D721Med (cell line): ENCODE measurements around the gene PDSS2.

Experiments used
- DNase-seq: peaks from one replicate; pipeline ENCODE4 v3.0.0; 2011; ENCODE audit warnings: low spot score; ENCODE audit not compliant: insufficient read length
- FAIRE-seq: peaks from 2 replicates; lab custom pipeline; 2011; peaks lifted over from hg19 to GRCh38; lab: Jason Lieb, UNC
- CTCF ChIP-seq: IDR thresholded peaks from 2 replicates; pipeline ENCODE4 v1.5.1; 2012; ENCODE audit warnings: mild to moderate bottlenecking, control low read depth; ENCODE audit not compliant: insufficient read depth; ENCODE audit errors: missing control alignments

The PDSS2 gene

DNA sequence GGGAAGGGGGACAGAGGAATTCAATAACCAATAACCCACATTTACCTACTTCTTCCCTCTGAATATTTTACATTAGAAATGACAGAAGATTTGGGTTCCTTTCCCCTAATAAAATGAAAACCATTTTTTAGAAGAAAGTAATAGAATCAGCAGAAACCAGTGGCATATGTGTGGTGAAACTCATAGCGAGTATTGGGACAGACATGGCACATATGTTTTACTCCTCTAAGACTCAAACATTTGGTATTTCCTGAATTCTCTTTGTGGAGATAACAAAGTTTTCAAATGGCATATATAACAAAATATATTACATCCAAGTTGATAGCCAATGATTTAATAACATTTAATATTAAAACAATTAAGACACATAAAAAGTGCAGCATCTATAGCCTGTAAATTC, 331.2 kb downstream of the PDSS2 start:
- FAIRE-seq = no peak
- TF ChIP-seq CTCF = no peak

DNA sequence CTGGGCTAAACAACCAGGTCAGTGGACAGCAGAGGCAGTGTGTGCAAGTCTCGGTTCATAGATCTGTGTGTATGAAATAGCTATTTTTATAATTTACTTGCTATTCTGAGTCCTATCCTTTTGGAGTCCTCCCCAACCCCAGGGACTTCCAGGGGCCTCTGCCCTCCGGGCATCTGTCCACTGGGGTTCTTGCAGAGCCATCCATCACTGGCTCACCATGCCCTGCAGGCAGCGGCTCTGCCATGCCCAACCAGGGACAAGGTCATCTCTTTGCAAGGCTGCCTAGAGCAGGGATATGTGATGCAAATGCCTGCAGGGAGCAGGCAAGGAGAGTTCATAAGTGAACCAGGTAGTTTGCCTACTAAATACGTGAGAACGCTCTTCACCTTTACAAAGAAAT, 333.6 kb downstream of the PDSS2 start:
- FAIRE-seq = no peak
- no peak for DNase-seq
- no peak for TF ChIP-seq CTCF

More for the DNA sequence above, 331.2 kb downstream of the PDSS2 start:
- DNase-seq = no peak

DNA sequence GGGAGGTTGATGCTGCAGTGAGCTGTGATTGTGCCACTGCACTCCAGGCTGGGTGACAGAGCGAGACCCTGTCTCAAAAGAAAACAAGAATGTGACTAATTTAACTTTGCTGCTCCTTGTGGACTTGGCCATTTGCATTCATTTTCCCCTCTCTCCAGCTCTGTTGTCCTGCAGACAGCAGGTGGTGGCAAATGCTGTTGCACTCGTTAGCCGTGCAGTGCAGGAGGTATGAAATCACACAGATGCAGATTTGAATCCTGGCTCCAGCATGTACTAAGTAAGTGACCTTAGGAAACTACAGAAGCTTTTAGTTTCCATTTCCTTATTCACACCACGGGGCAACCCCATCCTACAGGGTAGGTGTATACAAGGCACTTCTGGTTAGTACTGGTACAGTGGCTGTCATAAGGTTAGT, 334.4 kb downstream of the PDSS2 start:
- no peak for FAIRE-seq

DNA sequence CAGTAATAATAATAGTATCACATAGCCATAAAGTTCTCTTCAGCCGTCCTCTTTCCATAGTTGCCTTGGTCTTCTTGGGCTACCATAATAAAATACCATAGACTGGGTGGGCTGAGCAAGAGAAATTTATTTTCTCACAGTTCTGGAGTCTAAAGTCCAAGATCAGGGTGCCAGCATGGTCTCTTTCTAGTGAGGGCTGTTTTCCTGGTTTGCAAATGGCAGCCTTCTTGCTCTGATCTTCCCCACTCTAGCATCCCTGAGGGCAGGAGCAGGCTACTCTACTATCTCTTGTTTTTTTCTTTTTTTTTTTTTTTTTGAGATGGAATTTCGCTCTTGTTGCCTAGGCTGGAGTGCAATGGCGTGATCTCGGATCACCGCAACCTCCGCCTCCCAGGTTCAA, 335.9 kb downstream of the PDSS2 start:
- DNase-seq (no peak), FAIRE-seq (no peak)
- no peak for TF ChIP-seq CTCF

More for the DNA sequence above, 334.4 kb downstream of the PDSS2 start:
- no peak for TF ChIP-seq CTCF
- no peak for DNase-seq

- no peak for FAIRE-seq
- no peak for TF ChIP-seq CTCF
- DNase-seq = no peak
These were observed 336.6 kb downstream of the PDSS2 start for GRCh38 chr6:107122748-107123147.

- no peak for FAIRE-seq
- DNase-seq = no peak
- TF ChIP-seq CTCF = no peak
These were observed 337.3 kb downstream of the PDSS2 start for GRCh38 chr6:107121964-107122495.

GRCh38 chr6:107121266-107121665, 338.1 kb downstream of the PDSS2 start:
- FAIRE-seq (no peak), DNase-seq (no peak)
- no peak for TF ChIP-seq CTCF
